ENCODE measurements around the gene FAM107A.

- TF ChIP-seq RNF2 (conservative IDR thresholded peaks at IDR 0.05; ENCODE audit: low read depth), result no peak
- no peak for TF ChIP-seq ZBTB33 (CRISPR knock-in tag; IDR thresholded peaks at IDR 0.05)
- TF ChIP-seq E2F1 (CRISPR knock-in tag; IDR thresholded peaks at IDR 0.05), result no peak
- no peak for TF ChIP-seq ZNF567 (CRISPR knock-in tag; IDR thresholded peaks at IDR 0.05; ENCODE audit: borderline replicate concordance)
- TF ChIP-seq ZFP62 (CRISPR knock-in tag; IDR thresholded peaks at IDR 0.05), result no peak
- TF ChIP-seq TCF7L2 (IDR thresholded peaks at IDR 0.05; ENCODE audit: low read depth, low read length), result no peak
- TF ChIP-seq HMG20B (CRISPR knock-in tag; conservative IDR thresholded peaks at IDR 0.05), result no peak
Observed at GRCh38 chr3:58568572-58569286, 8.5 kb downstream of the FAM107A start.

All from HepG2 (cell line).